B cell (primary cell): ENCODE results near the gene UBAC1. TPM values are rescaled to one million over a fixed set of nuclear protein-coding genes. Genes with fewer than 3 reads are reported as not detected.

Experiments used
- ATAC-seq: fragments of 200-7000 bp; cut with Tn5 transposase; one replicate; pipeline ENCODE4 v1.10.0; 2021; ENCODE audit warnings: low read depth, mild to moderate bottlenecking, moderate number of reproducible peaks, moderate library complexity
- CTCF ChIA-PET: fragments of 350-600 bp; sonication (Branson Sonifier 250); formaldehyde crosslinking; loops from one replicate; lab custom pipeline; 2021; ENCODE audit warnings: antibody characterized with exemption, inconsistent platforms; lab: Charles Lee
- POLR2A ChIA-PET: fragments of 350-600 bp; sonication (Branson Sonifier 250); formaldehyde crosslinking; loops from one replicate; lab custom pipeline; 2021; ENCODE audit warnings: antibody characterized with exemption; lab: Charles Lee
- DNase-seq: peaks from one replicate; pipeline ENCODE4 v3.0.0; 2013
- H2AFZ ChIP-seq: 2 replicates; pipeline ENCODE4 v1.6.1; 2012; ENCODE audit warnings: mild to moderate bottlenecking, low read depth, low read length; ENCODE audit not compliant: insufficient read depth, poor library complexity, severe bottlenecking
- H3K27ac ChIP-seq, 2 donors: 1 replicate in 1 of 2; 2 replicates in 1 of 2; pipeline ENCODE4 v1.5.1; 2012 to 2013; ENCODE audit warnings: low read length in 2 of 2, mild to moderate bottlenecking in 2 of 2, moderate library complexity in 1 of 2
- H3K27me3 ChIP-seq, 4 experiments: fragments of 200-600 bp in 1 of 4; sonication (generic) in 1 of 4; replicated peaks in 1 of 4; 1 replicate in 2 of 4; 2 replicates in 2 of 4; pipeline versions ENCODE4 v1.6.1 to v1.7.0; 2013 to 2016; ENCODE audit warnings: low read length in 3 of 4, mild to moderate bottlenecking in 2 of 4, mixed read lengths in 1 of 4, moderate library complexity in 1 of 4; ENCODE audit not compliant: insufficient read depth in 4 of 4, control insufficient read depth in 3 of 4; ENCODE audit errors: control extremely low read depth in 1 of 4
- H3K36me3 ChIP-seq, 2 experiments: replicated peaks in 1 of 2; 1 replicate in 1 of 2; 2 replicates in 1 of 2; pipeline versions ENCODE4 v1.6.1 to v1.7.1; 2013; ENCODE audit warnings: low read length in 1 of 2; ENCODE audit not compliant: insufficient read depth in 2 of 2, control insufficient read depth in 1 of 2; ENCODE audit errors: control extremely low read depth in 1 of 2, extremely low read depth in 1 of 2
- H3K4me1 ChIP-seq, 2 donors: fragments of 200-600 bp in 1 of 2; sonication (generic) in 1 of 2; 1 replicate in 1 of 2; 2 replicates in 1 of 2; pipeline versions ENCODE4 v1.5.1 to v1.6.1; 2013 to 2017; ENCODE audit warnings: low read length in 2 of 2; ENCODE audit not compliant: control insufficient read depth in 2 of 2, insufficient read depth in 2 of 2
- H3K4me2 ChIP-seq: replicated peaks from 2 replicates; pipeline ENCODE3; 2012; ENCODE audit warnings: mild to moderate bottlenecking, low read depth, low read length; ENCODE audit not compliant: poor library complexity, severe bottlenecking
- H3K4me3 ChIP-seq, 5 experiments: fragments of 200-600 bp in 1 of 5; sonication (generic) in 1 of 5; 1 replicate in 3 of 5; 2 replicates in 2 of 5; pipeline versions ENCODE4 v1.5.1 to v1.7.0; 2011 to 2016; ENCODE audit warnings: low read length in 4 of 5, mild to moderate bottlenecking in 4 of 5, low read depth in 2 of 5, control low read depth in 1 of 5, moderate library complexity in 1 of 5; ENCODE audit not compliant: insufficient read depth in 1 of 5; ENCODE audit errors: control extremely low read depth in 1 of 5, extremely low read depth in 1 of 5
- H3K79me2 ChIP-seq: fragments of 200-600 bp; sonication (generic); one replicate; pipeline ENCODE4 v1.6.0; 2016; ENCODE audit warnings: low read length; ENCODE audit not compliant: control insufficient read depth, insufficient read depth
- H3K9ac ChIP-seq: fragments of 200-600 bp; sonication (generic); 2 replicates; pipeline ENCODE4 v1.6.1; 2017; ENCODE audit warnings: mild to moderate bottlenecking, low read length, moderate library complexity
- H3K9me3 ChIP-seq, 3 donors: one replicate each; pipeline versions ENCODE4 v1.6.1 to v1.7.1; 2013; ENCODE audit warnings: low read length in 2 of 3; ENCODE audit not compliant: control insufficient read depth in 2 of 3, insufficient read depth in 1 of 3; ENCODE audit errors: control extremely low read depth in 1 of 3
- H4K20me1 ChIP-seq: 2 replicates; pipeline ENCODE4 v1.6.0; 2012; ENCODE audit warnings: mild to moderate bottlenecking, low read length; ENCODE audit not compliant: insufficient read depth, control insufficient read depth, poor library complexity, severe bottlenecking
- H3K27ac Mint-ChIP-seq: one replicate; pipeline ENCODE4 v1.8.0; 2021; ENCODE audit warnings: mixed read lengths
- H3K27me3 Mint-ChIP-seq: one replicate; pipeline ENCODE4 v1.8.0; 2021; ENCODE audit warnings: mixed read lengths
- H3K4me1 Mint-ChIP-seq: one replicate; pipeline ENCODE4 v1.8.0; 2021; ENCODE audit warnings: mixed read lengths
- H3K4me3 Mint-ChIP-seq: one replicate; pipeline ENCODE4 v1.8.0; 2021; ENCODE audit warnings: mixed read lengths
- H3K9me3 Mint-ChIP-seq: one replicate; pipeline ENCODE4 v1.8.0; 2022; ENCODE audit warnings: mixed read lengths; ENCODE audit not compliant: insufficient read depth
- CTCF ChIP-seq: fragments of 200-600 bp; IDR thresholded peaks from one replicate; pipeline ENCODE4 v1.8.0; 2022; ENCODE audit warnings: antibody characterized with exemption, mild to moderate bottlenecking
- EZH2 ChIP-seq: IDR thresholded peaks from 2 replicates; pipeline ENCODE4 v1.6.1; 2012; ENCODE audit warnings: borderline replicate concordance, low read depth, mild to moderate bottlenecking, moderate library complexity, low read length; ENCODE audit not compliant: insufficient read depth, poor library complexity, severe bottlenecking
- WGBS: methylation state at CpG from one replicate; pipeline ENCODE4 v1.1.5; 2013; ENCODE audit warnings: missing lambda C conversion rate; ENCODE audit not compliant: insufficient coverage; 5-methylcytosine and 5-hydroxymethylcytosine counted together
- intact Hi-C: fragments of 100-400 bp; cut with micrococcal nuclease; formaldehyde crosslinking; loops from one replicate; pipeline ENCODE4 v1.10.0; 2022
- polyA plus RNA-seq: library from polyadenylated mRNA; depleted of rRNA; stranded (reverse); fragments of >200 nt; gene quantifications from 2 replicates; pipeline ENCODE4 v1.2.3, GENCODE V29; 2012
- total RNA-seq, 2 donors: library from RNA; stranded (reverse); fragments of 120-200 nt in 1 of 2; gene quantifications; 1 replicate in 1 of 2; 2 replicates in 1 of 2; pipeline versions ENCODE4 v1.2.3 to v1.2.4, GENCODE V29; 2013 to 2022

UBAC1 gene
- total and polyA plus RNA-seq, 2 donors (not counting 1 experiment from before 2014, with no cell fraction given) = 30.8 to 31.1 TPM

- H3K27ac Mint-ChIP-seq = no peak overlapping the region
- POLR2A ChIA-PET = no interaction called here
Observed at GRCh38 chr9:135976531-135976930, 15.4 kb upstream of the UBAC1 start.

GRCh38 chr9:135975834-135976233 is 14.7 kb upstream of the UBAC1 start:
- H3K9me3 ChIP-seq = peaks cover 0 to 3% (median 0%) of the 10 kb centered on the region in 3 donors
- peaks cover 0 to 25% (median 4%) of the 10 kb centered on the region in 4 experiments for H3K27me3 ChIP-seq
- no peaks in the 10 kb centered on the region for H3K36me3 ChIP-seq
- CTCF ChIA-PET = interaction anchor here (0.9 kb wide), 1 partner anchor 8 kb away, joined by 4 read pairs; no protein-coding TSS in a partner anchor
- 91% methylated on average over 4 of the region's 10 CpGs for WGBS
- H3K4me3 Mint-ChIP-seq = no peak overlapping the region
- peaks cover 8% of the 10 kb centered on the region for H3K4me1 Mint-ChIP-seq
- H2AFZ ChIP-seq = no peak overlapping the region
- peaks cover 27% of the 10 kb centered on the region for H3K27me3 Mint-ChIP-seq
- DNase-seq = no peak
- TF ChIP-seq EZH2 (no peak), CTCF (no peak)
- POLR2A ChIA-PET = no interaction called here
- H3K9me3 Mint-ChIP-seq = no peaks in the 10 kb centered on the region
- H3K4me3 ChIP-seq = no peak overlapping the region
- no peak overlapping the region for H3K9ac ChIP-seq
- H3K79me2 ChIP-seq = no peaks in the 10 kb centered on the region
- H3K4me2 ChIP-seq = no peak overlapping the region
- ATAC-seq = no peak
- H4K20me1 ChIP-seq = no peaks in the 10 kb centered on the region
- intact Hi-C loops = no loop called here
- no peak overlapping the region for H3K27ac ChIP-seq
- H3K27ac Mint-ChIP-seq = no peak overlapping the region
- H3K4me1 ChIP-seq = peaks cover 13 to 14% of the 10 kb centered on the region in 2 donors

More at GRCh38 chr9:135976531-135976930, 15.4 kb upstream of the UBAC1 start:
- Mint-ChIP-seq H3K9me3 (no peaks in the 10 kb centered on the region), H3K27me3 (peaks cover 27% of the 10 kb centered on the region), H3K4me1 (peaks cover 8% of the 10 kb centered on the region), H3K4me3 (no peak overlapping the region)
- Histone ChIP-seq H3K79me2 (no peaks in the 10 kb centered on the region), H3K4me1 (peaks cover 13 to 14% of the 10 kb centered on the region in 2 donors), H2AFZ (no peak overlapping the region), H3K27me3 (peaks cover 0 to 25% (median 4%) of the 10 kb centered on the region in 4 experiments), H3K9me3 (peaks cover 0 to 4% (median 0%) of the 10 kb centered on the region in 3 donors), H3K9ac (no peak overlapping the region), H3K36me3 (no peaks in the 10 kb centered on the region), H4K20me1 (no peaks in the 10 kb centered on the region), H3K4me3 (no peak overlapping the region), H3K4me2 (no peak overlapping the region), H3K27ac (no peak overlapping the region)
- CTCF ChIA-PET = interaction anchor here (0.9 kb wide), 1 partner anchor 9 kb away, joined by 4 read pairs; no protein-coding TSS in a partner anchor
- no peak for TF ChIP-seq EZH2
- ATAC-seq = no peak
- DNase-seq = no peak
- WGBS = 69% methylated on average over 10 of the region's 13 CpGs
- intact Hi-C loops = no loop called here
